HG02943 (cell line): ENCODE results near the gene DDAH1.

Experiments used
- ATAC-seq: cut with Tn5 transposase; IDR thresholded peaks from one replicate; pipeline ENCODE4 v1.9.1; 2021; ENCODE audit warnings: mild to moderate bottlenecking, low read depth, moderate library complexity; ENCODE audit not compliant: unreplicated experiment

Gene DDAH1

DNA sequence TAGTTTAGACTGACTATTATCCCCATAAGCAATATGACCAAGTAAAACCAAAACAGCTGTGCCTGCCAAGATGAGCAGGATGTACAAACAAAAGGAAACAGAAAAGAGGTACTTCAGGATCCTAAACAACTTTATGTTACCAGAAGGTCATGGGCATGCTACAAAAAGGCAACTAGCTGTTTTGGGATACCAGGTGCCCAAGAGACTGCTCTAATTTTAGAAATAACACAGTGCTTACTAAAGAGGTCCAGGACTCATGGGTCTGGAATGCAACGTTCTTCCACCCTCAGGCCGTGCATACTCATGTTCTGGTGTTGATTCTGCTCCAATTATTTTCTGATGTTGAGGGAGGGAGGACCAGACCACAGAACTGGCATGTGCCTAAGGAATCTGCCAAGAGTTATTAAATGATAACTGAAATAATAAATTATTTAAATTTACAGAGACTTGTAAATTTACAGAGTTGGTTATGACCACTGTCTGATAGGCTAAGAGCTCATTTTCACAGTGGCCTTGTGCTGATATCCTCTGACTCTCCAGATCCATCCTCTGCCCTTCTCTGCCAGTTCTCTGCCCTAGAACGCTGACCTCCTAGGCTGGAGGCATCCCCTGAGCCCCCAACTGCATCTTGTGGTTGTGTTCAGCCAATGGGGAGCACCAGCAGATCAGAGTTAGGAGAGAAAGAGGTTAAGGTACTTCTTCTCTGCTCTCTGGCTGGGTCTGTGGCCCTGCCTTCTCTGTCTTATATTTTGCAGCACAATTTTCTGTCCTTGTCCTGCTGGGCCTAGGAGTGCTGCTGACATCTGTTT is 150.9 kb downstream of the DDAH1 start:
- ATAC-seq: no peak

DNA sequence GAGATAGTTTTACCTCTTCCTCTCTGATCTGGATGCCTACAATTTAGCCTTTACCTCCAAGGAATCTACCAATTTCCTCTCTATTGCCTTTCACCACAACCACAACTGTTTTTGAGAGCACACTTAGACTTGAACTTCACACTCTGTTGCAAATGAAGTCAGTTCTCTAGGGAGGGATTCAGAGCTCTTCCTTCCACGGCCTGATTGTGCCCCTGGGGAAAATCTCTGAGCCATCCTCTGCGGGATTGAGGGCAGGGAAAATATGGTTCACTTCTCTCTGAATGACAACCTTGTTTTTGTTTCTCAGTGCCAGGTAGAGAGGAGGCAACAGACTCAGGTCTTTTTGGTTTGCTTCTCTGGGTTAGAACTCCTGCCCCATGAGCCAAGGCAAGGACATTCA is 153.1 kb downstream of the DDAH1 start:
- ATAC-seq: no peak

DNA sequence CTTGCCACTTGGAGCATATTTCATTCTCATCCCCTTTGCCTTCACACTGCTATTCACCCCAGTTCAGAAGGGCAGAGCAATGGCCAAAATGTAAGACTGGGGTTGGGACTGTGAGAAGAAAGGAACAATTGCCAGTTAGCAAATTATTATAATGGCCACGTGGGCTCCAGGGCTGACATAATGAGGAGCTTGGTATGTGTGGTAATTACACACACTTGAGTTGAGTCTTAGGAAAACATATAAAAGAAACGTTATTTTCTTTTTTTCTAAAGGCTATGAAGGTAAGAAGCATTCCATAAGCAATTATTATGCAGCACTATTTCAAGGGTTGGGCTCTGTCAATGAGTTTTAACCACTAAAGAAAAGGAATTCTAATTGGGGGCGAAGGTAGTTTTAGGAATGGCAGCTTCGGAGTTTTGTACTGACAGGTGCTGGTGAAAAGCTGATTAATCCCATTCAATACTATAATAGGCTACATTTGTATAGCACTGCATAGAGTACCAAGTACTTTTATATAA is 156.1 kb downstream of the DDAH1 start:
- no peak for ATAC-seq

DNA sequence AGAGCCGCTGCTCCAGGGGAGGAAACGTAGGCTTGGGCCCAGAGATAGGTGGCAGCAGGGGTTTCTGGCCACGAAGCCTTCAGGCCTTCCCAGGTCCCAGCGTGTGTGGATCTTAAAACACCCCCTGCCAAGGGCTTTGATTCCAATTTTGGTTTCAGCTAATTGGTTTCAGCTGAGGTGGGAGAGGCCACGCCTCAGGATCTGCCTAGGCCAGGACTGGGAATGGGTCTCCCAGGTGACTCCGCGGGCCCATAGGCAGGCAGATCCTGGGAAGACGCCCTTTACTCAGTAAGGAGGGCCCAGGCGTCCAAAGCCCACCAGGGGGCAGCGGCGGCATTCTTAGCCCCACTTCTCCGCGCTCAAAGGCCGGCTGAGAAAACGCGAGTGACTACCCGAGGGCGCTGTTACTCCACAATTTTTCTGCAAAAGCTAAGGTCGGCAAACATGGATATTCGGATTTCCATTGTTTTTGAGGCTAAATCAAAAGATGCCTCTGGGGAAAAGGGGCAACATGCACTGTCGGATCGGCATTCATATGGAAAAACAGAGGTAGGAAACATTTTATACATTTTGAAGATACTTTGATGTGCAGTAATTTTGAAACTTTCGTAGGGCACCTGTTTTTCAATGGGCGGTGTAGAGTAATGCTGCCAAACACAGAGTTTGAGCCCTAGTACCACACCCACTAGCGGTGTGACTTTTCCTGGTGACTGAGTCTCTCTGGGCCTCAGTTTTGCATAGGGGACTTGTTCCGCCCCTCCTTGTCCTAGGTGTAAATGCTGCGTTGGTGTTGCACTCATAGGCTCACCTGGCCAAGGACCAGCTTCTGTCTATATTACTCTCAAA is 156.7 kb downstream of the DDAH1 start:
- ATAC-seq: peak; percentile 78

DNA sequence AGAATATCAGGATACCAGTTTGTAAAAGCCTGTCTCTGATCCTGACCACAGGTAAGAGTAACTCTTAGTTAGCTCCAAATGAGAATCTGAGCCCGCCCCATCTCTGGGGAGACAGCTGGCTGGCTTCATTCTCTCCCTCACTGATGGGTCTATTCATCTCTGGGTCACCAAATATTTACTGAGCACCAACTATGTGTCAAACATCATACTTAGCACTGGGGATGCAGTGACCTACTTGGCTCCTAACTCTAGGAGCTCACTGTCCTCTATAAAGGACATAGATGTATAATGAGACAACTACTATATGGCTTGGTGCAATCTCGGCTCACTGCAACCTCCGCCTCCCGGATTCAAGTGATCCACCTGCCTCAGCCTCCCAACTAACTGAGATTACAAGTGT is 158.7 kb downstream of the DDAH1 start:
- no peak for ATAC-seq

DNA sequence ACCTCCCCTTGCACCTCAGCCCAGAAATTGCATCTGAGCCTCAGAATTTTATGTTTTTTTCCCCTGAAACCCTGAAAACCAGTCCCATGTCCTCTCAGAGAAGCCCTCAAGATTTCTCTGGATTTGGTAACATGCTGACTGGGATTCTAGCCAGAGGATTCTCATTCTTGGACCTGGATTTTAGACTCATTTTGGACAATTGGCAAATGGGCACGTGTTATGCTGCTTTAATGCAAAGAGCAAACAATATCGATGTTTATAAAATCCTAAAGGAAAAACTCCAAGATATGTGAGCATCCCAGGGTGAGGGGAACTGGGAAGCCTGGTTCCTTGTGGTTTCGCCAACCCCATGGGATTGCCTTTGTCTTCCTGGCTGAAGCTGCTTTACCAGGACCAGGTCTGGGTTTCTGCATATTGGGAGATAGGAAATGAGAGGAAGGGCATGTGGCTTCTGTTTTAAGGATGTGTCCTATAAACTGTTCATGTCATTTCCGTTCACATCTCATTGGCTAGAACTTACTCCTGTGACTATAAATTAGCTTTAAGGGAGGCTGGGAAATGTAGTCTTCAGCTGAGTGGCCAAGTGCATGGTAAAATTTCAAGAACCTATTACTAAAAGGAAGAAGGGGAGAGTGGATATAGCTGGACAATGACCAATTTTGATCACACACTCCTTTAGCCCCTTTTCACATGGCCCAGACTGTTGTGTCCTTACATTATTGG is 161.4 kb downstream of the DDAH1 start:
- no peak for ATAC-seq

DNA sequence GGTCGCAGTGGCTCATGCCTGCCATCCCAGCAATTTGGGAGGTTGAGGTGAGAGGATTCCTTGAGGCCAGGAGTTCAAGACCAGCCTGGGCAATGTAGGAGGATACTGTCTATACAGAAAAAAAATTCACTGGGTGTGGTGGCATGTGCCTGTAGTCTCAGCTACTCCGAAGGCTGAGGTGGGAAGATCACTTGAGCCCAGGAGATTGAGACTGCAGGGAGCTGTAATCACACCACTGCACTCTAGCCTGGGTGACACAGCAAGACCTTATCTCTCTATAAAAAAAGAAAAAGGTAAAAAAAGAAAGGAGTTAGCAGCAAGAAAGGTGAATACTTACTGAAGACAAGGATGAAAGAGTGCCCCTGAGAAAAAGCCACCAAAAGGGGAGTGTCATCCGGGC is 164.8 kb downstream of the DDAH1 start:
- ATAC-seq: no peak

DNA sequence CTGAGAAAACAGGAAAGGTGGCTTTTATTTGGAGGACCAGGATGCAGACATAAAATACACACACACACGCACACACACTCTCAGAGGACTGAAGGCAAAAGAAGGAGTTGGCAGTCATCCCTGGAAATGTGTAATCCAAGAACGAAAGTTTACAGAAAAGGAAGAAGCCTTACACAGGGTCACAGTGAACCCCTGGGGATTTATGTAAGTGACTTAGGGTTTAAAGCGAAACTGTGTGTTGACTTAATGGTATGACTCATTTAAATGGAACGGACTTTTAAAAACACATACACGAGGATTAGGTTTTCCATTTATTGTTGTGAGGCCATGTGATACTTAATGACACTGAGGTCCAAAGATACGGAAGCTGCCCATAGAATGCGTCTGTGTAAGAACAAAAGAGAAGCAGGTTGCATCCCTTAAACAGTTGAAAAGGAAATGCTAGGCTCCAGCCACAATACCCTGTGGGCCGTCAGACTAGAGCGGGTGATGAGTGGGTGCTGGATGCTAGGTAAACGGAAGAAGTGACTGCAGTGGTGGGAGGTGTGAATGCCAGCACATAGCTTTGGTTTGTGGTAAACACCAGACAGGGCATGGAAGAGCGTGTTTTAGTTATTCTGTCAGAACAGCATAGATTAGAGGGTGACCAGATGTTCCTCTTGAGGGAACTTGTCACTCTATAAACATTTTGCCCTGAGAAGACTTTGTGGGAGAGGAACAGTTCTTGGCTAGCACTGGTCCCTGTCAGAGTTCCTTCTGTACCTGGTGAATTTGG is 166.9 kb downstream of the DDAH1 start:
- peak; percentile 92 for ATAC-seq

DNA sequence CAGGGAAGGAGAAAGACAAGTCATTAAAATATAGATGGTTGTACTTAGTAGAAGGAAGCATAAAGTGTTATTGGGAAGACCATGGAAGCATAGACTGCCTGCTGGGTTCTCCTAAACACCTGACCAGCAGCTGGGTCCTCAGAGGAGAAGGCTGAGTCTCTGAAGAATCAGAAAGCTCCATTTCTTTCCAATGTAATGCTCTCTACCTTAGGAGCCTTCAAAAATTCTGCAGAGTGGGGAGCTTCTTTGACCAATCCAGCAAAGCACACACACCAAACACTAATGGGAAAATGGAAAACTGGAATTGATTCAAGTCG is 167.5 kb downstream of the DDAH1 start:
- ATAC-seq: no peak

DNA sequence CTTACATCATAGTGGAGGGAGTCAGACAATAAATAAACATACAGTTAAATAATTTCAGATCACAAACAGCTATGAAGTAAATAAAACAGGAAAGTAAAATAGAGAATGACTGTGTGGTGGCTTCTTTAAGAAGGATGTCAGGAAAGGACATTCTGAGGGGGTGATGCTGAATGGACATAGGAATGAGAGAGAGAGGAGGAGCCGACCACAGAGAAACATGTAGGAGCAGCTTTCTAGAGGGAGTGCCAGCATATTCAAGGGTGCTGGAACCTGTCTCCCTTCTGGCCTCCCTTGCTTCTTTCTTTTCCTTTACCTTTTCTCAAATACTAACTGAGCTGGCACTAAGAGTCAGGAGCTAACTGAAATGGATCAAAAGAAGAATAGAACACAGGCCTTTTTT is 168.0 kb downstream of the DDAH1 start:
- no peak for ATAC-seq

DNA sequence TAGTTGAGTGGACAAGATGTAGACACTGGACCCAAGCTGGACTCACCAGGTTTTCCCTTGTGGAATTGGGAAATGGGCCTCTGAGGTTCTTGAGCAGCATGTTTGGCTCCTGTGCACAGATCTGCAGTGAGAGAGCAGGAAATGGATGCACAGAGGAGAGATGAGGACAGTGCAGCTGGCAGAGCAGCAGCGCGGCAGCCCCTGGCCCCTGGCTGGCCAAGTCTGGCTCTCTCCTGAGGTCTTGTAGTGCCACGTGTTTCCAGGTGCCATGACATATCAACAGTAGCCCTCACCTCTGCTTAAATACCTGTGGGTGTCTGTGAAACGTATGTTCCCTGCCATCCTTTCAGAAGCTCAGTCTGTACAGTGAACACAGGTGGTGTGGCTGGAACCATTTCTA is 169.3 kb downstream of the DDAH1 start:
- ATAC-seq: no peak

DNA sequence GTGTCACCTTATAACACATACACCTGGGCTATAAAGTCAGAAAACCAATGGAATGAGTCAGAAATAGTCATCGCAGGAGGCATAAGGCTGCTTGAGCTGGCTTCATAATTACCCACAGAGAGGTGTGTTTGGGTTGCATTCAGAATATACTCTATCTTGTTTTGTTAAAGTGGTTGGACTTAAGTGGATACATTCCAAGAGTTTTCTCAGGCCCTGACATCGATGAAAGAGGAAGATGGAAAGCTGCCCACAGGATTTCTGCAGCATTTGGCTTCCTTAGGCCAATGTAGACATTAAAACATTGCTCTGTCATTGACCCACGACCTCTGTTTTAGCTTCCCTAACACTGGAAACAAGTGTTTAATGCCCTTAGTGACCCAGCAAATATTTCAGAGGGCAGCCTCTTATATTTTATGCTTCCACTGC is 169.9 kb downstream of the DDAH1 start:
- no peak for ATAC-seq

DNA sequence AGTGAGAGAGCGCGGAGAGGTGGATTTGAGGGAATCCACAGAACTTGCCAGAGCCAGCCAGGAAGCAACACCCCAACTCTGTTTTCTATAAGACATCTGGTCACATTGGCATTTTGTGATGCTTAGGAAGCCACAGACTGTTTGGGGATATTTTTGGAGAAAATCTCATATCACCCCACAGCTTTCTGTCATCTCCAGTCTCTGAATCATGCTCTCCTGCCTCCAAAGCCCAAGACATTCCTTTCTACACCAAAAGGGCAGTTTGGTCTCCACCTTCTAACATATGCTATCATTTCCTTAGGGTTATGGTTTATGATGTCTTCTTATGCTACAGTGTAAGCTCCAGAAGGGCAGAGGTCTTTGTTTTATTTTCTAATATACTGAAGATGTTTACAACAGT is 174.1 kb downstream of the DDAH1 start:
- no peak for ATAC-seq

DNA sequence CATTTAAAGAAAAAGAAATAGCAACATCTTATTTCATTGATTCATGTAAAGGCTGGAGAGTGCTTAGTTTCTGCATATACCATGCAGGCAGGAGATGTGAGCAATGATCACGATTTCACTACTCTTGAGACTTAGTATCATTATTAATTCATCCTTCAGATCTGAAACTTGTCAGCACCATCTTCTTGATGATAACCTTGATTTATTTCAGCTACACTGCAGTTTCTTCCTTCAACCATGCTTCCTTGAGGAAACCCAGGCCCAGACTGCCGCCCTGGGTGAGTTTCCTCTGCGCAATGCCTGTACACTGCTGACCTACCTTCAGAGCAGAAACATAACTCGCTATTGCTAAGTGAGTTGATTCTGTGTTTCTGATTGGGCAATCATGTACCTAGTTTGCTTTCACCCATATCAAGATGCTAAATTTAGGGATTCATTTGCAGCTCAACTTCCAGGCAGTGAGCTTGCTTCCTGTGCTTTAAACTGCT is 175.1 kb downstream of the DDAH1 start:
- ATAC-seq: no peak

DNA sequence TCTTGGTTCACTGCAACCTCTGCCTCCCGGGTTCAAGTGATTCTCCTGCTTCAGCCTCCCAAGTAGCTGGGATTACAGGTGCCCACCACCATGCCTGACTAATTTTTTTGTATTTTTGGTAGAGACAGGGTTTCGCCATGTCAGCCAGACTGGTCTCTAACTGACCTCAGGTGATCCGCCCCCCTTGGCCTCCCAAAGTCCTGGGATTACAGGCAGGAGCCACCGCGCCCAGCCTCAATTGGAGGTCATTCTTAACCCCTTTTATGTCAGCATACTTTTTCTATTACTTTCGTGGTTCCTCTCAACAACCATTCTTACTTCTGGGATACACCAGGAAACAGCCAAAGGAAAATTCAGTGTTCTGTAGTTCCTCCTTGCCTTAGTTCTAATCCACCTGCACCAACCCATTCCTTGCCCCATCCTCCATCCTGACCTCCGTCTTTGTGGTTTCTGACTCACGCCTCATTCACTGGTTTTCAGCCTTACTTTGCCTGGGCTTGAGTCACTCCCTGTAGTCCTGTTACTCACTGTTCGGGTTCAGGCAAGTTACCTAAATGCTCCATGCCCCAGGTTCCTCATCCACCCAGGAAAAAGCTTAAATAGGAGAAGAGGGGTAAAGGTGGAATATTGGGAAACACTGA is 175.6 kb downstream of the DDAH1 start:
- no peak for ATAC-seq

DNA sequence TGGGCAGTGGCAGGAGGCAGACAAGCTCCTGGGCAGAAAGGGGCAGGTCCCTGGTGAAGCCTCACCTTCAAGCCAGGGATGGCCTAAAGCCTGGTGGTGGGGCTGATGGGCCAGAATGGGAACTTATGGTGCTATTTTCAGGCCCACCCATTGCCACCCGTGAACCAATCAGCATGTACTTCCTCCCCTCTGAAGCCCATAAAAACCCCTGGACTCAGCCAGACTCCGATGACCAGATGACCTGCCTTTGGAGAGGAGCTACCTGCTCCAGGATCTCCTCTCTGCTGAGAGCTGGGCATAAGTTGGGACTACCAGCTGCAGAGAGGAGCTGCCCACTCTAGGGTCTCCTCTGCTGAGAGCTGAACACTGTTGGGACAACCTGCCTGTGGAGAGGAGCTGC is 180.8 kb downstream of the DDAH1 start:
- ATAC-seq: no peak

DNA sequence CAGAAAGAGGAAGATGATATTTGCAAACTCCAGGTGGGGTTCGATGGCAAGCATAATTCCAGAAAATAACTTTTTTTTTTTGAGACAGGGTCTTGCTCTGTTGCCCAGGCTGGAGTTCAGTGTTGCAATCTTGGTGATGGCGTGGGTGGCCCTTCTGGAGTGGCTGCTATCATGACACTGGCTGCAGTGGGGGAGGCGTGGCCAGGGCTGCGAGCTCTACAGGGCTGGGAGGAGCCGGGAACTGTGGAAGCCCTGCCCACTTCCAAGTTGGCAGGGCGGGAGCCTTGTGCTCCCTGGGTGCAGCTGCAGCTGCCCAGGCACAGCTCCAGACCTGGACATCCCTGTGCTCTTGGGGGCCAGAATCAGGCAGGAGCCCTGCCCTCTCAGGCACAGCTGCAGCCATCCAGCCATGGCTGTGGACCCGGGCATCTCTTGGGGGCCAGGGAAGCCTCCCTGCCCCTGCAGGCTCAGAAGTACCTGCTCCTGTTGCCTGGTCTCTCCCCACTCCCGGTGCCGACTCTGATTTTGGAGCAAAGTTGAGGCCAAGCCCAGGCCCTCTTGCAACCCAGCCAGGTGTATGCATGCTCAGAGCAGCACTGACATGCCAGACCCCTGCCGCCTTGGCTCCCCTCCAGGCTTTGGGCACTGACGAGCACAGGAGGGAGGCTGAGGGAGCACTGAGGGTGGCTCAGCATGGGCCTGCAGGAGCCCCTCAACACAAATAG is 181.3 kb downstream of the DDAH1 start:
- no peak for ATAC-seq

DNA sequence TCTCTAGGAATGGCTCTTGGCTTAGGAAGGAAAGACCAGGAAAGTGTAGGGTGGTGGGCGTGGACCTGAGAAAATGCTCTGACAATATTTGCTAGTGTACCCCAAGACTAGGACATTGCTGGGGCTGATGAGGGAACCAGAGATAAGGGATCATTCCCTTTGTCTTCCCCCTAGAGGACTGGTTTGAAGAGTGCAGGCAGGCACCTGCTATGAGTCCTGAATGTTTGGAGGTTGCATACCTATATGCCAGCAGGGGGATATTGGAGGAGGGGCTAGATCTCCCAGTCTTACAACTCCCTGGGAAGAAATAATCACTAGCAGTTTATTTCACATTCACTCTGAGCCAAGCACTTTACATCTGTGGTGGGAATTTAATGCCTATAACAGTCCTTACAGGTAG is 182.5 kb downstream of the DDAH1 start:
- no peak for ATAC-seq

DNA sequence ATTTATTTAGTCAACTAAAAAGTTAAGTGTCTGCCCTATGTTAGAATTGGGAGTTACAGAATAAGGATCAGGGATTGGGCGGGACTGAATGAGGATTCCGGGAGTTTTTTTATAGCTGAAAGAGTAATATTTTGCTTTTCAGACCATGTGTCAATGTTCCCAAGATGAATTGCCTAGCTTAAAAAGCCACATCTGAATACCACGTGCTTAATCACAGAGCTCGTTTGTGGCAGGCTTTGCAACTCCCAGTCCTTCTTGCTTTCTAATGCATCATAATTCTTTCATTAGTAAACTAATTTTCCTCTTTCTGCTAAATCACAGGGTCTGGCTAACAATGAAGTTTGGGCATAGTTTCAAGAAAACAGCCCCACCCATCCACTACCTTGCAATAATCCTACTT is 184.3 kb downstream of the DDAH1 start:
- ATAC-seq: no peak
